HepG2 (cell line): ENCODE data around the gene FOXN3. TPM values are rescaled to one million over a fixed set of nuclear protein-coding genes. Genes with fewer than 3 reads are reported as not detected.
A peak's percentile ranks its signal among the peaks of the same experiment; 100 is the strongest.

Source experiments
- CCAR2 ChIP-seq: fragments of 200-400 bp; formaldehyde crosslinking; optimal IDR thresholded peaks from 2 replicates; pipeline ENCODE3; 2018; ENCODE audit warnings: low read depth, mild to moderate bottlenecking, low read length, moderate library complexity
- DMTF1 ChIP-seq: sonication (generic); formaldehyde crosslinking; IDR thresholded peaks from 2 replicates; pipeline ENCODE4 v1.4.0; 2020; ENCODE audit warnings: mild to moderate bottlenecking, missing genetic modification reagents
- FOXA3 ChIP-seq: IDR thresholded peaks from 2 replicates; pipeline ENCODE4 v1.6.1; 2016; ENCODE audit warnings: missing genetic modification reagents, missing compliant biosample characterization
- KAT8 ChIP-seq: IDR thresholded peaks from 2 replicates; pipeline ENCODE4 v1.6.1; 2016; ENCODE audit warnings: missing genetic modification reagents, missing compliant biosample characterization
- MYC ChIP-seq: sonication (generic); formaldehyde crosslinking; IDR thresholded peaks from 2 replicates; pipeline ENCODE4 v1.9.0; 2021; ENCODE audit warnings: missing genetic modification reagents, borderline replicate concordance
- PHF21A ChIP-seq: sonication (generic); formaldehyde crosslinking; IDR thresholded peaks from 2 replicates; pipeline ENCODE4 v1.5.0; 2020; ENCODE audit warnings: mild to moderate bottlenecking, missing genetic modification reagents
- SNAI1 ChIP-seq: sonication (generic); formaldehyde crosslinking; IDR thresholded peaks from 2 replicates; pipeline ENCODE4 v1.5.0; 2020; ENCODE audit warnings: mild to moderate bottlenecking, missing genetic modification reagents, borderline replicate concordance
- TBX3 ChIP-seq: fragments of 450-650 bp; IDR thresholded peaks from 2 replicates; pipeline ENCODE4 v1.6.1; 2017; ENCODE audit warnings: antibody characterized with exemption, mild to moderate bottlenecking, inconsistent platforms, borderline replicate concordance
- THAP11 ChIP-seq: IDR thresholded peaks from 2 replicates; pipeline ENCODE4 v1.6.1; 2016; ENCODE audit warnings: missing biosample characterization, missing genetic modification reagents
- YEATS2 ChIP-seq: sonication (generic); formaldehyde crosslinking; IDR thresholded peaks from 2 replicates; pipeline ENCODE4 v1.4.0; 2020; ENCODE audit warnings: missing genetic modification reagents, borderline replicate concordance
- ZNF12 ChIP-seq: sonication (generic); formaldehyde crosslinking; IDR thresholded peaks from 2 replicates; pipeline ENCODE4 v1.5.0; 2020; ENCODE audit warnings: missing genetic modification reagents
- ZNF20 ChIP-seq: sonication (generic); formaldehyde crosslinking; IDR thresholded peaks from 2 replicates; pipeline ENCODE4 v1.4.0; 2020; ENCODE audit warnings: mild to moderate bottlenecking, moderate library complexity, missing genetic modification reagents
- ZNF280D ChIP-seq: sonication (generic); formaldehyde crosslinking; IDR thresholded peaks from 2 replicates; pipeline ENCODE4 v1.5.1; 2020; ENCODE audit warnings: mild to moderate bottlenecking, missing genetic modification reagents
- ZNF558 ChIP-seq: sonication (generic); formaldehyde crosslinking; IDR thresholded peaks from 2 replicates; pipeline ENCODE4 v1.9.0; 2022; ENCODE audit warnings: mild to moderate bottlenecking, missing genetic modification reagents, borderline replicate concordance
- ZNF577 ChIP-seq: sonication (generic); formaldehyde crosslinking; IDR thresholded peaks from 2 replicates; pipeline ENCODE4 v1.4.0; 2020; ENCODE audit warnings: mild to moderate bottlenecking, low read depth, missing genetic modification reagents, borderline replicate concordance
- ZNF607 ChIP-seq: sonication (generic); formaldehyde crosslinking; IDR thresholded peaks from 2 replicates; pipeline ENCODE4 v1.5.1; 2020; ENCODE audit warnings: missing genetic modification reagents, mild to moderate bottlenecking, borderline replicate concordance
- polyA plus RNA-seq, 8 experiments: library from polyadenylated mRNA; depleted of rRNA in 3 of 8; stranded (reverse) in 7 of 8; unstranded in 1 of 8; fragments of >200 nt; fragmentation: Illumina TruSeq in 4 of 8; extraction: Trizol in 4 of 8; gene quantifications; 2 replicates each; pipeline versions ENCODE4 v1.2.1 to v1.2.3, GENCODE V29; 2011 to 2016; ENCODE audit warnings: low read depth in 4 of 8, missing spikeins in 1 of 8, mixed read lengths in 1 of 8; ENCODE audit not compliant: insufficient read depth in 1 of 8
- total RNA-seq, 5 experiments: library from RNA; depleted of rRNA; stranded (reverse); fragments of >200 nt; fragmentation: Illumina TruSeq; extraction: Trizol; gene quantifications; 2 replicates each; pipeline ENCODE4 v1.2.3, GENCODE V29; 2016; ENCODE audit warnings: low read depth in 1 of 5
- TF ChIP-seq, protein P1 (sequence below): IDR thresholded peaks from 2 replicates; pipeline ENCODE4 v1.6.1; 2016; ENCODE audit warnings: missing compliant biosample characterization, missing genetic modification reagents, borderline replicate concordance
- TF ChIP-seq, protein P2 (sequence below): IDR thresholded peaks from 2 replicates; pipeline ENCODE4 v1.4.0; 2020; ENCODE audit warnings: mild to moderate bottlenecking, missing genetic modification reagents

The FOXN3 gene
- total and polyA plus RNA-seq, 2 of the 13 experiments (the other 11 are each of a cell fraction or from before 2014, with no cell fraction given): 32.4 to 70.2 TPM

DNA sequence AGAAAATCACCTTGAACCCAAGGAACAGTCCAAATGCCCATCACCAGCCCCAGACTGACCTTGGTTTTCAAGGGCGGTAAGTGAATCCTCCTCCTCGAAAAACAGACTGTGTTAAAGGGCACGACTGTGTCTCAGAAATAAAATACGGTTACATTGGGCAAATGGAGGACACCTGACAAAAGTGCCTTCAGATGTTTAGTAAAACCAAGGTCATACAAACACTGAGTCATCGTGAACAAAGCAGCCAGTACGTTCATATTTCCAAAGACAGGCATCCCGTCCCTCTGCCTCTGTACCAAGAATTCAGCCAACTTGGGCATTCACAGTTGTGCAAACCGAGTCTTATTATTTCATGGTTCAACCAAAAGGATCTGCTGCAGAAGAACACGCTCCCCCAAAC lies 25.9 kb downstream of the FOXN3 start (continued):
- TF ChIP-seq YEATS2 (CRISPR knock-in tag) (no peak), ZNF280D (CRISPR knock-in tag) (no peak), CCAR2 (no peak), ZNF577 (no peak), TBX3 (no peak), DMTF1 (CRISPR knock-in tag) (no peak), FOXA3 (CRISPR knock-in tag) (peak; percentile 78), MYC (no peak), ZNF607 (no peak), KAT8 (peak; percentile 63; the same call in 1 of the 2 replicates), ZNF20 (no peak), ZNF558 (CRISPR knock-in tag) (no peak), ZNF12 (peak; percentile 68; the same call in 1 of the 2 replicates), PHF21A (CRISPR knock-in tag) (peak; percentile 75), SNAI1 (CRISPR knock-in tag) (no peak), THAP11 (CRISPR knock-in tag) (0 out of 2 replicates have a peak, but pooled peaks have one; percentile 38)
- TF ChIP-seq, protein P1, sequence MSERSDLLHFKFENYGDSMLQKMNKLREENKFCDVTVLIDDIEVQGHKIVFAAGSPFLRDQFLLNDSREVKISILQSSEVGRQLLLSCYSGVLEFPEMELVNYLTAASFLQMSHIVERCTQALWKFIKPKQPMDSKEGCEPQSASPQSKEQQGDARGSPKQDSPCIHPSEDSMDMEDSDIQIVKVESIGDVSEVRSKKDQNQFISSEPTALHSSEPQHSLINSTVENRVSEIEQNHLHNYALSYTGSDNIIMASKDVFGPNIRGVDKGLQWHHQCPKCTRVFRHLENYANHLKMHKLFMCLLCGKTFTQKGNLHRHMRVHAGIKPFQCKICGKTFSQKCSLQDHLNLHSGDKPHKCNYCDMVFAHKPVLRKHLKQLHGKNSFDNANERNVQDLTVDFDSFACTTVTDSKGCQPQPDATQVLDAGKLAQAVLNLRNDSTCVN: no peak
- TF ChIP-seq, protein P2, sequence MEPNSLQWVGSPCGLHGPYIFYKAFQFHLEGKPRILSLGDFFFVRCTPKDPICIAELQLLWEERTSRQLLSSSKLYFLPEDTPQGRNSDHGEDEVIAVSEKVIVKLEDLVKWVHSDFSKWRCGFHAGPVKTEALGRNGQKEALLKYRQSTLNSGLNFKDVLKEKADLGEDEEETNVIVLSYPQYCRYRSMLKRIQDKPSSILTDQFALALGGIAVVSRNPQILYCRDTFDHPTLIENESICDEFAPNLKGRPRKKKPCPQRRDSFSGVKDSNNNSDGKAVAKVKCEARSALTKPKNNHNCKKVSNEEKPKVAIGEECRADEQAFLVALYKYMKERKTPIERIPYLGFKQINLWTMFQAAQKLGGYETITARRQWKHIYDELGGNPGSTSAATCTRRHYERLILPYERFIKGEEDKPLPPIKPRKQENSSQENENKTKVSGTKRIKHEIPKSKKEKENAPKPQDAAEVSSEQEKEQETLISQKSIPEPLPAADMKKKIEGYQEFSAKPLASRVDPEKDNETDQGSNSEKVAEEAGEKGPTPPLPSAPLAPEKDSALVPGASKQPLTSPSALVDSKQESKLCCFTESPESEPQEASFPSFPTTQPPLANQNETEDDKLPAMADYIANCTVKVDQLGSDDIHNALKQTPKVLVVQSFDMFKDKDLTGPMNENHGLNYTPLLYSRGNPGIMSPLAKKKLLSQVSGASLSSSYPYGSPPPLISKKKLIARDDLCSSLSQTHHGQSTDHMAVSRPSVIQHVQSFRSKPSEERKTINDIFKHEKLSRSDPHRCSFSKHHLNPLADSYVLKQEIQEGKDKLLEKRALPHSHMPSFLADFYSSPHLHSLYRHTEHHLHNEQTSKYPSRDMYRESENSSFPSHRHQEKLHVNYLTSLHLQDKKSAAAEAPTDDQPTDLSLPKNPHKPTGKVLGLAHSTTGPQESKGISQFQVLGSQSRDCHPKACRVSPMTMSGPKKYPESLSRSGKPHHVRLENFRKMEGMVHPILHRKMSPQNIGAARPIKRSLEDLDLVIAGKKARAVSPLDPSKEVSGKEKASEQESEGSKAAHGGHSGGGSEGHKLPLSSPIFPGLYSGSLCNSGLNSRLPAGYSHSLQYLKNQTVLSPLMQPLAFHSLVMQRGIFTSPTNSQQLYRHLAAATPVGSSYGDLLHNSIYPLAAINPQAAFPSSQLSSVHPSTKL: peak; percentile 96
